Measurements from ENCODE around the gene A3GALT2. TPM values are rescaled to one million over a fixed set of nuclear protein-coding genes. Genes with fewer than 3 reads are reported as not detected.

The A3GALT2 gene
- total RNA-seq, 1 donor from 2014 or later = not detected

GRCh38 chr1:33271666-33272505 lies 49.0 kb downstream of the A3GALT2 start:
- no peak for DNase-seq

- no peak for DNase-seq
Observed at GRCh38 chr1:33270808-33271465, 50.0 kb downstream of the A3GALT2 start.

- DNase-seq = no peak
Observed at GRCh38 chr1:33270379-33270778, 50.5 kb downstream of the A3GALT2 start.

- DNase-seq = no peak
Observed at GRCh38 chr1:33269621-33270020, 51.3 kb downstream of the A3GALT2 start.

GRCh38 chr1:33268927-33269610 lies 51.8 kb downstream of the A3GALT2 start:
- peak; percentile 49 for DNase-seq

GRCh38 chr1:33268457-33268856 lies 52.4 kb downstream of the A3GALT2 start:
- no peak for DNase-seq

GRCh38 chr1:33267468-33268205 lies 53.3 kb downstream of the A3GALT2 start:
- DNase-seq = no peak

- no peak for DNase-seq
Observed at GRCh38 chr1:33266766-33267165, 54.1 kb downstream of the A3GALT2 start.

GRCh38 chr1:33265780-33266605 lies 54.9 kb downstream of the A3GALT2 start:
- no peak for DNase-seq

- DNase-seq = no peak
Observed at GRCh38 chr1:33263890-33264504, 56.9 kb downstream of the A3GALT2 start.

- no peak for DNase-seq
Observed at GRCh38 chr1:33261344-33261743, 59.6 kb downstream of the A3GALT2 start.

GRCh38 chr1:33260439-33260838 lies 60.5 kb downstream of the A3GALT2 start:
- DNase-seq = no peak

- DNase-seq = no peak
Observed at GRCh38 chr1:33259879-33260278, 61.0 kb downstream of the A3GALT2 start.

GRCh38 chr1:33258788-33259274 lies 62.1 kb downstream of the A3GALT2 start:
- no peak for DNase-seq

GRCh38 chr1:33257772-33258712 lies 62.9 kb downstream of the A3GALT2 start:
- no peak for DNase-seq

GRCh38 chr1:33257207-33257771 lies 63.6 kb downstream of the A3GALT2 start:
- no peak for DNase-seq

Data from skin of body (tissue), 2 donors.